HG02642 (cell line): Measurements from ENCODE around the gene HAPLN1.

Experiments used
- ATAC-seq: cut with Tn5 transposase; IDR thresholded peaks from one replicate; pipeline ENCODE4 v1.9.1; 2021; ENCODE audit warnings: mild to moderate bottlenecking; ENCODE audit not compliant: unreplicated experiment, poor library complexity

Gene HAPLN1

DNA sequence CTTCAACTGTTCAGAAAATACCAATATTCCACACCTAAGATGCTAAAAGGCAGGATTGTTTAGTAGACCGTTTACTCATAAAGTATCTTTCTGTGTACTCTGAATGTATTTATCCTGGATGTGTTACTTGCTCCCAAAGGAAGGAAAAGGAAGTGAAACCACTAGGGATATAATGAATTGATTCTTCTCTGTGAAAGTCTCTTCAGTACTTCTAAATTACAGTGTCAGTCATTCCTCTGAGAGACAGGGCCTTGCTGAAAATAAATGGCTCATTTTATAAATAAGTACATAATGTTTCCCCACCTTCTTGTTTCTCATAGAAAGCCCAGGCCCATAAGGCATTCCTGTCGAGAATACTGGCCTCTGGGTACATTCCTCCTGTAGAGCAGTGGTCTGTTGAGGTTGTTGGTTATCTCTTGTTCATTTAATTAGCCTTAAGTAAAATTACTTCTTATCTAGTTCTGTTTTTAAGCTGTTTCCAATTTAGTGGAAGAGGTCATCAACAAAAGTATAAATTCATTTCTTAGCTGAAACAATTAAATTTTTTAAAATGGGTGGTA, 1.6 kb downstream of the HAPLN1 start:
- ATAC-seq, result no peak

- ATAC-seq, result peak; percentile 91
Observed at GRCh38 chr5:83718195-83718825, 2.3 kb downstream of the HAPLN1 start.

GRCh38 chr5:83715236-83716065, 5.2 kb downstream of the HAPLN1 start:
- no peak for ATAC-seq

DNA sequence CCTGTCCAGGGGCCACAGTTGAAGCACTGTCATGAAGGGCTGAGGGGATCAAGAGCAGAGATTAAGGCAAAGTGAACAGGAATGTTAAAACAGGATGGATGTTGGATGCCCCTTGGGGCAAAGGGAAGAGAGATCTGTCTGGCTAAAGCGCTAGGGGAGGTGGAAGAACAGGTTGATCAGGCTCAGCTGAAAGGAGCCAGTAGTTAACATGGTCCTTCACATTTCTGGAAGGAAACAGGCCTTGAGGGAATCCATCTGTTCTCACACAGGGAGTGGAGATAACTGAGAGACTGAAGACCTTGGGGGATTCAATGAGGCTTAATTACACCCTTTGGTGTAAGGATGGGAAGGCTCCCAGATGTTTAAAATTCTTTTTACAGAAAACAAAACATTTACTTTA, 5.8 kb downstream of the HAPLN1 start:
- ATAC-seq, result no peak

GRCh38 chr5:83711982-83712601, 8.6 kb downstream of the HAPLN1 start:
- peak; percentile 70 for ATAC-seq

DNA sequence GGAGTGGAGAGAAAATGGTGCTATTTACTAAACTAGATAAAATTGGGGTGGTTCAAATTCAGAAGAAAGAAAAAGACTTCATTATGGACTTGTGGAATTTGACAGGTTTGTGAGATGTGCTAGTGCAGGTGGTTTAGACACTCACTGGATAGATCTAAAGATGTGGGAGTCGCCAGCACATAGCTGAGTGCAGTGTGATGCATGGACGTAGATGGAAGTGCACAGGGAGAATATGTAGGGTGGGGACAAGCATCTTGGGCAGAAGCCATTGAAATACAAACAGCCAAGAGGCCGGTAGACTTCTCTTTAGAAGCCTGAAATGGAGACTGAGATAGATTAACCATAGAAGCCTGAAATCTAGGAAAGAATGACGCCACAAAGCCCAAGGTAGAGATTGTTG, 10.7 kb downstream of the HAPLN1 start:
- no peak for ATAC-seq

DNA sequence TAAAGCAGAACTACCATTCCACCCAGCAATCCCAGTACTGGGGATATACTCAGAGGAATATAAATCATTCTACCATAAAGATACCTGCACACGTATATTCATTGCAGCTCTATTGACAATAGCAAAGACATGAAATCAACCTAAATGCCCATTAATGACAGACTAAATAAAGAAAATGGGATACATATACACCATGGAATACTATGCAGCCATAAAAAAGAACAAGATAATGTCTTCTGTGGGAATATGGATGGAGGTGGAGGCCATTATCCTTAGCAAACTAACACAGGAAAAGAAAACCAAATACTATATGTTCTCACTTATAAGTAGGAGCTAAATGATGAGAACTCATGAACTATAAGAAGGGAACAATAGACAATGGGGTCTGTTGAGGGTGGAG, 12.5 kb downstream of the HAPLN1 start:
- no peak for ATAC-seq

GRCh38 chr5:83703059-83703458, 17.6 kb downstream of the HAPLN1 start:
- no peak for ATAC-seq

DNA sequence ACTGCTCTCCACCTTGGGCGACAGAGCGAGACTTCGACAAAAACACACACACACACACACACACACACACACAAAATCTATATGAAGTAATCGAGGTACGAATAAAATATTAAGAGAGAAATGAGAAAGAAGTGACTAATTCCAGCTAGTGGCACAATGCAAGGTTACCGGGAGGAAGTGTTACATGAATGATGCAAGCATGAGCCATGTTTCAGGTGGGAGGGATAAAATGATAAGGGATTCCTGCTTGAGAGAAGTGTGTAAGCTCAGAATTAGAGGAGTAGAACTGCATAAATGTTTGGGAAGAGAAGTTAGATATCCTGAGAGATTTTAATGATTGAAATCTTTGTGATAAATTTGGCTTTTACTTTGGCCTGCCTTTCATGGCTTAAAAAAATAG, 18.8 kb downstream of the HAPLN1 start:
- ATAC-seq, result no peak

GRCh38 chr5:83689881-83690280, 30.8 kb downstream of the HAPLN1 start:
- ATAC-seq, result no peak

DNA sequence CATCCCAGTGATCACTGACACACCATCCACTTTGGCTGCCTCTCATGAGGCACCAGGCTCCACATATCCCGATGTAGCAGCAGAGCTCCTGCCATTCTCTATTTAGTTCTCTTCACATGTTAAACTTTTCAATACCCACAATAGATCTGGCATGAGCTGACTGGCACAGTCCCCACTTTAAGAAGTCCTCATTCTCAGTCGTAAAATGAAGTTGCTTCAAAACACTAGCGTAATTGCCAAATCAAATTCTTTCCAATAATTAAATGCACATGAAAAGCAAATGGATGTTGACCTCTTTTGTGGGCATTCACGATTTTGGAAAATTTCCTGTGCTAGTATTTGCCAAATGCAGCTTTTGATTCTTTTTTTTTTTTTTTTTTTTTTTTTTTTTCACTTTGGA, 32.4 kb downstream of the HAPLN1 start:
- ATAC-seq, result no peak

DNA sequence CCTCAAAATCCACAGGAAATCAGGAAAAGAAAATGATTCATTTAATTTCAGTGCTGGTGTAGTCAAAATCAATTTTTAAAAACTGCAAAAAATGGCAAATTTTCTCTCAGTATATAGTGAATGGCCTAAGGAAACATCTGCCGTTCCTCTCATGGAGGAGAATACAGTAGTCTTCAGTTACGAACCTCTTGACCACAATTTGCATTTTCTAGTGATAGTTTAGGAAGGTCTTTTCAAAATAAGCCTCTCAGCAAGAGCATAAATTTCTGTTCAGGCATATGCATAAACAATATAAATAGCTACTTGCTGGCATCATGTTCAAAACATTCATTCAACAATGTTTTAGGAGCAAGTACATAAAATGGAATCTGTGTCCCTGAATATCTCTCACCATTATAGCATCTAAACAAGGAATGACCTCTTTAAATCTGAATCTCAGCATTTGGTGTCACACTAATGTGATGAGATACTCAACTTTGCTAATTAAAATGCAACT, 33.5 kb downstream of the HAPLN1 start:
- ATAC-seq, result no peak

DNA sequence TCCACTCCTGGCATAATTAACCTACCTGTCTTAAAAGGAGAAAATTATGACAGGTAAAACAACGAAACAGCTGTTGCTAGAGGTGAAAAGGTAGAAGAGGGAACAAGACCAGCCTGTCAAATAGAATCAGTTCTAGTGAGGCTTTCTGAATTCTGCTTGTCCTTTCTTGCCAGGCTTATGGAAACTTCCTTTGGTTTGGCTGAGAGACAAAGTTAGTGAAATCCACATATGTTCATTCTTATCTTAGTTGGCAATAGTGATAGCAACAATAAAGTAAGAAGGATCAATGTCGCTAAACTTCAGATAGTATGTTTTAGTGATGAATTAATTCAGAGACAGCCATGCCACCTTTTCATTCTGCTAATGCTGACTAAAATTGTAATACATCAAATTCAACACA, 34.4 kb downstream of the HAPLN1 start:
- ATAC-seq, result no peak

- ATAC-seq, result no peak
Observed at GRCh38 chr5:83683836-83684235, 36.8 kb downstream of the HAPLN1 start.

GRCh38 chr5:83672646-83673045, 48.0 kb downstream of the HAPLN1 start:
- no peak for ATAC-seq

DNA sequence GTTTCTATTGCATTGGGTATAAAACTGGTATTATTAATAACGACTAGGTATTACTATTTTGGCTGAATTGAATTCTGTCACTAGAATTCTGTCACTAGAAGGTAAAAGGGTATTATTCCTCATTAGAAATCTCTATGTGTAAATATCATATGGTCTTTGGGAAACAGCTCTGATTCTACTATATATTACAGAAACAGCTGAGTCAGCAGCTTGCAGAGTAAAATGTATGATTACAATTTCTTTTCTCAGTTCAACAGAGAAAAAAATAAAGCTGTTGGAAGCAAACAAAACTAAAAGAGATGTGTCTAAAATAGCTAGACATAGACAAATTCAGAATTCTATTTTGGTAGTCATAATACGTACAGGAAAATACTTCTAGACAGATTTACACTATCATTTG, 48.5 kb downstream of the HAPLN1 start:
- no peak for ATAC-seq

DNA sequence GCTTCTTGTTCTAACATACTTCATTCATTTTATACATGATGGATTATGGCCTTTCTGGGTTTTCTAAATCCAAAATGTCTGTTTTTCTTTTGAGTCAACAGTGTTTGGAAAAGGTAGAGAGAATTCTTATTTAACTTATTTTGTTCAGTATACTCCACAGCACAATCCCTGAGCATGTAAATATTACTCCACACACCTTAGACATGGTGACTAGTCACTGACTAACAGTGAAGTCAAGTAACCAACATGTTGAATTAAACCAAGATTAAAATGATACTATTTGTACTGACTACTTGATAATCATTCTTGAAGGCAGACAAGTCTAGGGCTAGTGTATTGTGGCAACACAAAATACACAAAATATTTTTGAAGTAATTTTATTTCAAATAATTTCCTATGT, 55.0 kb downstream of the HAPLN1 start:
- no peak for ATAC-seq

DNA sequence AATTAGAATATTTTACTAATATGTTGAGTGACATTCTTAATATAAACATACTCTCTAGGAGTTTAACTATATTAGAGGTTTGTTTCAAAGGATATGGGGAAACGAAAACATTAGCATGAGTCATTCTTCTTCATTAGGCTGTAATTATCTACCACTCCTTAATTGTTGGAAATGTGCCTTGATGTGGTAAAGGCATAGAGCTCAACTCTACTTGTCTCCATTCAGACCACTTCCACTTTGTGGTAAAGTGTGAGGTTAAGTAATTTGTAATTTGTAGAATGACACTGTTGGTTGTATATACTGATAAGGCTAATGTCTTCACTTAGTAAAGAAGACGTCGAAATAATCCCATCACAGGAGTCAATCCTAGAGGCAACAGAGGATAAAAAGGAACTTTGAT, 58.1 kb downstream of the HAPLN1 start:
- no peak for ATAC-seq

DNA sequence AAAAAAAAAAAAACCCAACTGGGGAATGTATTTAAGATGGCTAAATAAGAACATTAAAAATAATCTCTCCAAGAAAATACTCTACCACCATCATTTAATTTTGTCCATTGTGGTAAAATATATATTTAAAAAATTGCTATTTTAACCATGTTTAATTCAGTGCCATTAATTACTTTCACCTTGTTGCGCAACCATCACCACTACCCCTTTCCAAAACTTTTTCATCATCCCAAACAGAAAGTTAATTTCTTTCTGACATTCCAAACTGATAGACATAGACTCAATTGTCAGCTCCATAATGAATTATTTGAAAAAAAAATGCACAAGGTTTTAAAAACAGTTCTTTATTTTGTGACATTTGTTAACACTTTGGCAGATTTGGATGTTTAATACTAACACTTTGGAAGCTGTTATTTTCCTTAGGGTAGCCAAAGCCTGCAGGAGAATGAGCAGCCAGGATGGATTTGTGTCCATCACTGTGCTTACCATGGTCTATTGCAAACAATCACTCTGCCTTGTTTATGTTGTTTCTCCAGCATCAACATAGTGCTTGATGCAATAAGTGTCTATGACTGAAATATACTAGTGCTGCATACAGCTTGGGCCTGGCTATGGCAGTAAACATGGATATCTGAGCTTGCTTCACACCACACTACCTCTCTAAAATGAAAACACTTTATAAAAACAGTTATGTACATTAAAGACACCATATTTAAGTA, 62.7 kb downstream of the HAPLN1 start:
- ATAC-seq, result no peak

GRCh38 chr5:83654427-83654994, 66.1 kb downstream of the HAPLN1 start:
- ATAC-seq, result no peak
